ENCODE results near the gene ST8SIA1.

GRCh38 chr12:22313963-22314330 is 20.6 kb downstream of the ST8SIA1 start:
- TF ChIP-seq POLR2A (IDR thresholded peaks at IDR 0.05; ENCODE audit: low read depth) (no peak), POLR2AphosphoS5 (IDR thresholded peaks at IDR 0.05) (no peak), CTCF (IDR thresholded peaks at IDR 0.05) (no peak), EP300 (IDR thresholded peaks at IDR 0.05) (no peak)

All from esophagus muscularis mucosa (tissue), 4 donors.